Suprapubic skin (tissue), 4 donors: ENCODE results near the gene RPS2. TPM values are rescaled to one million over a fixed set of nuclear protein-coding genes. Genes with fewer than 3 reads are reported as not detected.

ENCODE experiments used
- DNase-seq, 2 donors: peaks; one replicate each; pipeline ENCODE4 v3.0.0-alpha.2; 2019; ENCODE audit warnings: low spot score in 2 of 2
- H3K27ac ChIP-seq: fragments of 200-600 bp; sonication (generic); one replicate; pipeline ENCODE4 v1.5.1; 2019
- H3K27me3 ChIP-seq: fragments of 200-600 bp; sonication (generic); one replicate; pipeline ENCODE4 v1.5.1; 2019
- H3K36me3 ChIP-seq: fragments of 200-600 bp; sonication (generic); one replicate; pipeline ENCODE4 v1.5.1; 2019
- H3K4me1 ChIP-seq: fragments of 200-600 bp; sonication (generic); one replicate; pipeline ENCODE4 v1.5.1; 2019
- H3K4me3 ChIP-seq: fragments of 200-600 bp; sonication (generic); one replicate; pipeline ENCODE4 v1.5.1; 2019; ENCODE audit warnings: mild to moderate bottlenecking
- H3K9me3 ChIP-seq: fragments of 200-600 bp; sonication (generic); one replicate; pipeline ENCODE4 v1.5.1; 2019
- EP300 ChIP-seq: sonication (generic); formaldehyde crosslinking; IDR thresholded peaks from one replicate; pipeline ENCODE4 v1.6.1; 2017; ENCODE audit warnings: antibody characterized with exemption
- POLR2A ChIP-seq, 2 donors: fragments of 450-650 bp; IDR thresholded peaks; one replicate each; pipeline ENCODE4 v1.6.1; 2017; ENCODE audit warnings: antibody characterized with exemption in 2 of 2, mild to moderate bottlenecking in 2 of 2, moderate library complexity in 2 of 2
- POLR2AphosphoS5 ChIP-seq, 3 donors: sonication (generic); formaldehyde crosslinking; IDR thresholded peaks; one replicate each; pipeline ENCODE4 v1.6.1; 2017; ENCODE audit warnings: antibody characterized with exemption in 3 of 3
- WGBS: methylation state at CpG from one replicate; pipeline ENCODE4 v1.1.5; 2018; 5-methylcytosine and 5-hydroxymethylcytosine counted together
- total RNA-seq, 4 donors: library from RNA; depleted of rRNA; stranded (reverse); fragments of >200 nt; gene quantifications; one replicate each; pipeline ENCODE4 v1.1.0, GENCODE V29; 2016
- TF ChIP-seq, protein P1 (sequence below), 2 donors: fragments of 200-600 bp in 1 of 2; fragments of 450-650 bp in 1 of 2; sonication (generic) in 1 of 2; IDR thresholded peaks; one replicate each; pipeline ENCODE4 v1.5.1; 2016 to 2019; ENCODE audit warnings: antibody characterized with exemption in 2 of 2, mild to moderate bottlenecking in 1 of 2, moderate library complexity in 1 of 2

RPS2 gene
- total RNA-seq, 4 donors from 2014 or later: 3,268 to 4,213 (median 3,625) TPM

DNA sequence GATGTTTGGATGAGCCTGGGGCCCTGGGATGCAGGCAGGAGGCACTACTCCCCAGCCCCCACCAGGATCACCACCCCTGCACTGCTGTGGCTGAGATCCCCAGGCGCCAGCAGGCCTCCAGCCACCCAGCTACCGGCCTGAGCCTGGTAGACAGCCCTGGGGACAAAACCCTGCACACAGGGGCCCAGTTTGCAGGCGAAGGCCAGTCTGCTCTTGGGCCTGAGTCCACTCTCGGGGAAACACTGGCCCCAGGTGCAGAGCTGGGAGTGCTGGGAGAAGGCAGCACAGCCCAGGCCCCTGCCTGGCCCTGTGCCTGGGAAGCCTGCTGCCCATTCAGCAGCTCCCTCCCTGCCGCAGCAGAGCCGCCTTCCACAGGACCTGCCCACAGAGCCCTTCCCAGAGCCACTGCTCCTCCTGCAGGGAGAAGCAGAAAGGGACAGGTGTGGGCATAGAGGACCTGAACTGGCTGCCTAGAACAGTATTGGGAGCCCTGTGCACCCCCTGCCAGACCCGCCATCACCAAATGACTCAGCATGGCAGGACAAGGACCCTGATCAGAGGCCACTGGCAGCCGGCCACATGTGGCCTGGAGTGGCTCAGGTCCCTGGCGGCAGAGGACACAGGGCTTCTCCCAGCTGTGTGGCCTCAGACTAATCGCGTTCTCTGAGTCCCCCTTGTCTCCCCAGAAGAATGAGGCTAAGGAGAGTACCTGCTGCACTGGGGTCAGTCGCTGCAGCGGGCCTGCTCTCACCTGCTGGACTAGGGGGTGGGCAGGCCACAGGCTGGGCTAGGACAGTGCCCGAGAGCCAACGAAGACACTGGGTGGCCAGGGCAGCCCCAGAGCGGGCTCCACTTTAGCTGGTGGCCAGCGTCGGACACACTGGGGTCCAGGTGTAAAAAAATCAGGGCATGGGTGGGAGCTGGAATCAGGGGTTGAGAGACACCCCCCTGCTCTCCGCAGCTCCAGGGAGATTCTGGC lies 32.3 kb downstream of the RPS2 start:
- H3K4me3 ChIP-seq: no peak overlapping the region
- H3K27me3 ChIP-seq: no peaks in the 10 kb centered on the region
- WGBS: 58% methylated on average over 6 of the region's 19 CpGs
- no peak overlapping the region for H3K27ac ChIP-seq
- H3K4me1 ChIP-seq: peaks cover 18% of the 10 kb centered on the region
- TF ChIP-seq EP300 (no peak), POLR2AphosphoS5 (IDR thresholded peaks at IDR 0.05) (no peak), POLR2A (IDR thresholded peaks at IDR 0.05) (no peak)
- TF ChIP-seq, protein P1, sequence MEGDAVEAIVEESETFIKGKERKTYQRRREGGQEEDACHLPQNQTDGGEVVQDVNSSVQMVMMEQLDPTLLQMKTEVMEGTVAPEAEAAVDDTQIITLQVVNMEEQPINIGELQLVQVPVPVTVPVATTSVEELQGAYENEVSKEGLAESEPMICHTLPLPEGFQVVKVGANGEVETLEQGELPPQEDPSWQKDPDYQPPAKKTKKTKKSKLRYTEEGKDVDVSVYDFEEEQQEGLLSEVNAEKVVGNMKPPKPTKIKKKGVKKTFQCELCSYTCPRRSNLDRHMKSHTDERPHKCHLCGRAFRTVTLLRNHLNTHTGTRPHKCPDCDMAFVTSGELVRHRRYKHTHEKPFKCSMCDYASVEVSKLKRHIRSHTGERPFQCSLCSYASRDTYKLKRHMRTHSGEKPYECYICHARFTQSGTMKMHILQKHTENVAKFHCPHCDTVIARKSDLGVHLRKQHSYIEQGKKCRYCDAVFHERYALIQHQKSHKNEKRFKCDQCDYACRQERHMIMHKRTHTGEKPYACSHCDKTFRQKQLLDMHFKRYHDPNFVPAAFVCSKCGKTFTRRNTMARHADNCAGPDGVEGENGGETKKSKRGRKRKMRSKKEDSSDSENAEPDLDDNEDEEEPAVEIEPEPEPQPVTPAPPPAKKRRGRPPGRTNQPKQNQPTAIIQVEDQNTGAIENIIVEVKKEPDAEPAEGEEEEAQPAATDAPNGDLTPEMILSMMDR (IDR thresholded peaks at IDR 0.05): no peak
- no peaks in the 10 kb centered on the region for H3K9me3 ChIP-seq
- no peak for DNase-seq
- H3K36me3 ChIP-seq: peaks cover 6% of the 10 kb centered on the region

GRCh38 chr16:1930338-1930720 lies 34.3 kb downstream of the RPS2 start:
- no peaks in the 10 kb centered on the region for H3K36me3 ChIP-seq
- no peaks in the 10 kb centered on the region for H3K27me3 ChIP-seq
- H3K27ac ChIP-seq: no peak overlapping the region
- no peak overlapping the region for H3K4me3 ChIP-seq
- WGBS: 59% methylated on average over 6 of the region's 10 CpGs
- no peak for DNase-seq
- no peaks in the 10 kb centered on the region for H3K9me3 ChIP-seq
- TF ChIP-seq EP300: no peak
- no peak for TF ChIP-seq POLR2AphosphoS5 (IDR thresholded peaks at IDR 0.05)
- TF ChIP-seq, protein P1 (IDR thresholded peaks at IDR 0.05): no peak
- TF ChIP-seq POLR2A (IDR thresholded peaks at IDR 0.05): no peak
- peaks cover 18% of the 10 kb centered on the region for H3K4me1 ChIP-seq

DNA sequence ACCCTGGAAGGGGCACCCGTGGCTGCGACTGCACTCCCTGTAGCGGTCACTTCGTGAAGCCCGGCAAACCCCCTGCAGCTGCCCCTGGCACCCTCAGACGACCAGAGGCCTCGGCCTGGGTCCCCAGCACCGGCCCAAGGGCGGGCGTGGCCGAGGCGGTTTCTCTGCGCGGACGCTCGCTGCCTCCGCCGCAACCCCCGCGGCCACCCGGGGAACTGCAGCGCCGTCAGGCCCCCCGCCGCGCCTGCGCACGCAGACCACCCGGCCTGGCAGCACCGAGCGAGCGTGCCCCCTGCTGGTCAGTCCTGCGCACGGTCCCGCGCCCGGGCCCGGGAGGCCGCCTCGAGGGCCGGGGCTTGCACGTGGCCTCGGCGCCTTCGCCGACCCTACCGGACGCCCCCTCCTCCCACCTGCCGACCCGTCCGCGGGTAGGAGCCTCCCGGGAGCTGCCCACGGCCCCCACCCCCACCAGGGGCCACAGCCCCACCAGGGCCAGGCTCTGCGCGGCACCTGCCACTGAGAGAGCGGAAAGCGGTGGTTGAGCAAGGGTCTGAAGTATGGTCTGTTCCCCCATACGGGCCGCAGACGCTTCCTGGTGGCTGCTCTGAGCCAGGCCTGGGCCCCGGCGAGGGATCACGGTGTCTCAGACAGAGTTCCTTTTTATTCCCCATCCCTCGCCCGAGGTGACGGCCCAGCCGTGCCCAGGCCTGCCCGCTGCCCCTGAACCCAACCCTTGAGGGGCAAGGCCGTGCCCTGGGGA lies 34.9 kb downstream of the RPS2 start:
- Histone ChIP-seq H3K36me3 (no peaks in the 10 kb centered on the region), H3K4me1 (peaks cover 18% of the 10 kb centered on the region), H3K4me3 (peak overlapping the region; percentile 57), H3K9me3 (no peaks in the 10 kb centered on the region), H3K27me3 (no peaks in the 10 kb centered on the region), H3K27ac (peak overlapping the region; percentile 77)
- peak; percentile 92 to 93 for DNase-seq
- TF ChIP-seq, protein P1 (IDR thresholded peaks at IDR 0.05): peak; percentile 100
- no peak for TF ChIP-seq EP300
- WGBS: 0% methylated on average over 25 of the region's 70 CpGs

GRCh38 chr16:1929105-1929504 lies 35.5 kb downstream of the RPS2 start:
- peak overlapping the region; percentile 57 for H3K4me3 ChIP-seq
- WGBS: 6% methylated on average over 5 of the region's 11 CpGs
- H3K9me3 ChIP-seq: no peaks in the 10 kb centered on the region
- peaks cover 24% of the 10 kb centered on the region for H3K4me1 ChIP-seq
- H3K27me3 ChIP-seq: no peaks in the 10 kb centered on the region
- no peaks in the 10 kb centered on the region for H3K36me3 ChIP-seq
- TF ChIP-seq POLR2A (IDR thresholded peaks at IDR 0.05): no peak
- no peak for TF ChIP-seq EP300
- TF ChIP-seq, protein P1 (IDR thresholded peaks at IDR 0.05): no peak
- no peak for TF ChIP-seq POLR2AphosphoS5 (IDR thresholded peaks at IDR 0.05)
- DNase-seq: peak in 1 of 2 donors; percentile 61
- H3K27ac ChIP-seq: peak overlapping the region; percentile 77

- DNase-seq: no peak
- no peaks in the 10 kb centered on the region for H3K9me3 ChIP-seq
- H3K36me3 ChIP-seq: no peaks in the 10 kb centered on the region
- peaks cover 39% of the 10 kb centered on the region for H3K4me1 ChIP-seq
- no peak overlapping the region for H3K27ac ChIP-seq
- no peak overlapping the region for H3K4me3 ChIP-seq
- peaks cover 19% of the 10 kb centered on the region for H3K27me3 ChIP-seq
- WGBS: 61% methylated on average over 11 of the region's 11 CpGs
- no peak for TF ChIP-seq POLR2A (IDR thresholded peaks at IDR 0.05)
- no peak for TF ChIP-seq EP300
- no peak for TF ChIP-seq POLR2AphosphoS5 (IDR thresholded peaks at IDR 0.05)
- TF ChIP-seq, protein P1 (IDR thresholded peaks at IDR 0.05): no peak
These were observed 38.4 kb downstream of the RPS2 start for GRCh38 chr16:1926271-1926670.
